HCEC 1CT (cell line): Measurements from ENCODE around the gene AIM2.

ENCODE experiments used
- DNase-seq: peaks from one replicate; pipeline ENCODE4 v3.0.0-alpha.2; 2017

AIM2 gene

DNA sequence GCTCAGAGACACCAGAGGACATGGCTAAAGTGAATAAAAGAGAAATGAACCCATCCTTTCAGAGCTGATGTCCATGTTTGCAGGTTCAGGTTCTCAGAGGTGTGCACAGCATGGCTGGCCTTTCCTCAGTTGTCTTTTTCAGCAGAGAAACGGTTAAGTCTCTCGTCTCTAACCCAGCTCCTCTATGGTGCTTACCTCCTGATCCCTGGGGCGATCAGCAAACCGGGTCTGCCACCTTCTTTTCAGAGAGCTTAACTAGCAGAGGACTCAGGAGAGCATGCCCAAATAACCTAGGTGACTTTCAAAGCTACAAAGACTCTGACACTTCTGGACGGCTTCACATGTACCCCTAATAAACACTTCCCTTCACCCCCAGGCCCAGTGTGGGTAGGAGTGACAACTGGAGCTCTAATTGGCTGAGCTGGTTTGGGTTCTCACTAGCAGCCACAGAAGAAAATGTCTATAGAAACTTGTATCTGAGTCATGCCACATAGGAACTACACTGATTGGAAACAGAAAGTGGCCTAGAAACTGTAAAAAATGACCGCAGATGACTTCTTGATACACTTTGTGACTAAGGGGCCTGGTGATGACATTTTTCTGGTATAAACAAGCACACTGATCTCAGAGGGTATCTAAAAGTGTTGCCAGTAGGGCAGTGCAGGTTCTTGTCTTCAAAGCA is at the start of gene AIM2:
Gene AIM2, minus strand, starts transcription at position 329 of the 682 bp plus-strand sequence. CDS start 3,267 bp downstream, outside the sequence.
- DNase-seq: no peak

- DNase-seq: no peak
Observed at GRCh38 chr1:159123587-159123986, 47.0 kb upstream of the AIM2 start.

DNA sequence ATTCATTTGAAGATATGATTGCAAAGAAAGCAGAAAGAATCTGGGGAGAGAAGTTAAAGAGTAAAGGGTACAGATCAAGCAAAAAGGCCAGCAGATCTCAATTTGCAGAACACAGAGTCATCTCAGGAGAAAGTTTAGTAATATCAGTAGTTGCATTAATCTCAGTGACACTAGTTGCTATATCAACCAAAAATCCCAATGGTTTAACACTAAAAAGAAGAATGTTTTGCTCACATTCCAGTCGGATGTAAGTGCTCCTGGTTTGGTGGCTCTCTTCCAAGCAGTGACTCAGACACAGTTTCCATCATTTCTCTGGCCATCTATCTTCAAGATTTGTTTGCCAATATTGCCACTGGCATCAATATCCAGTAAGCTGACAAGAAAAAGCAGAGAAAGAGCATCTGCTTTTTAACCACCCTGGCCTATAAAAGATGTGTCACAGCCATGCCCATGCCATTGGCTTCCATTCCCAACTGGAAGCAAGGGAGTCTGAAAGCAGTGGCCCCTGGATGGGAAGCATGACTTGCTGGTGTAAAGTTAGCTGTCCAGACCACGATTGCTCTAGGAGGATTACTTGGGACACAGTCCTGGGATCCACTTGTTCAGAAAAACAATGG is 45.5 kb upstream of the AIM2 start:
- peak; percentile 73 for DNase-seq

- DNase-seq: no peak
Observed at GRCh38 chr1:159121526-159121925, 45.0 kb upstream of the AIM2 start.

- DNase-seq: no peak
Observed at GRCh38 chr1:159120317-159120716, 43.8 kb upstream of the AIM2 start.

- no peak for DNase-seq
Observed at GRCh38 chr1:159113596-159114433, 37.2 kb upstream of the AIM2 start.

GRCh38 chr1:159103021-159103420 is 26.5 kb upstream of the AIM2 start:
- peak; percentile 19 for DNase-seq

- DNase-seq: no peak
Observed at GRCh38 chr1:159100589-159100988, 24.0 kb upstream of the AIM2 start.

DNA sequence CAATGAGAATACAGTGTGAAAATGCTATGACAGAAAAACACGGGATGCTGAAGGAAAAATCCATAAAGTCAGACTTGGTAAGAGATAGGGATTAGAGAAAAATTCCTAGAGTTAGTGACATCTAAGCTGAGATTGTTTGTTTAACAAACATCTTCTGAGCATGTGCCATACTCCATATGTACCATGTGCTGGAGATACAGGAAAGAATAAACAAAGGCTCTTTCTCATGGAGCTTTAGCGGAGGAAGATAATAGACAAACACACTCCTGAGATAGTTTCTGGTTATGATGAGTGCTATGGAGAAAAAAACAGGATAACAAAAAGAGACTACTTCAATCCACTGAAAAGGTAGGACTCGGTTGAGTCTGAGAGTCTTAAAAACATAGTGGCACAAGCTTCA is 22.0 kb upstream of the AIM2 start:
- DNase-seq: no peak

GRCh38 chr1:159092036-159092760 is 15.6 kb upstream of the AIM2 start:
- peak; percentile 88 for DNase-seq

- peak; percentile 79 for DNase-seq
Observed at GRCh38 chr1:159091607-159092031, 15.1 kb upstream of the AIM2 start.

GRCh38 chr1:159091180-159091560 is 14.6 kb upstream of the AIM2 start:
- no peak for DNase-seq

- peak; percentile 67 for DNase-seq
Observed at GRCh38 chr1:159090286-159091179, 14.0 kb upstream of the AIM2 start.

DNA sequence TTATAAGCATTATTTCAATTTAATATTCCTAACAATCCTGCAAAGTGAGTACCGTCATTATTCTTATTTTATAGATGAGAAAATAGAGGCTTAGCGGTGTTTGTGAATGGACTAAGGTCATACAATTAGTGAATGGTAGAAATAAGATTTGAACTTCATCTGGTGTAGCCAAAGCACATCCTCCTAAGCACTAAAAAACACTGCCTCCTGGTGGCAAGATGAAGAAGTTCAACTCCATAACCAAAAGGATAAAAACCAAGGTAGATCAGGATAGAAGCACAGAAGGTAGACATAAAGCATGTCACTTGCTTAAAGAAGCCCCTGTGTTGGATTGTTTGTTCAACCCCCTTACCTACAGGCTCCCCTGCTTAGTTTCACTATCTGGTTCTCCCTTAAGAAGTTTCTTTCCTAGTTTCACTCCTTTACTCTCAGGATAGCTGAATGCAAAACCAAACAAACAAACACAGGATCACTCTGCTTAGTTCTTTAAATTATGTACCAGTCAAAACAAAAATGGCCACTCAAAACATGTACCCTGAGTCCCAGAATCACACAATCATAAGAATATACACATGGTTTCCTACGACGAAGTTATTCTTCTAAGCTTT is 12.7 kb upstream of the AIM2 start:
- DNase-seq: no peak

GRCh38 chr1:159088546-159089183 is 12.1 kb upstream of the AIM2 start:
- no peak for DNase-seq

GRCh38 chr1:159088050-159088449 is 11.5 kb upstream of the AIM2 start:
- DNase-seq: peak; percentile 87

GRCh38 chr1:159084867-159085266 is 8.3 kb upstream of the AIM2 start:
- DNase-seq: no peak

DNA sequence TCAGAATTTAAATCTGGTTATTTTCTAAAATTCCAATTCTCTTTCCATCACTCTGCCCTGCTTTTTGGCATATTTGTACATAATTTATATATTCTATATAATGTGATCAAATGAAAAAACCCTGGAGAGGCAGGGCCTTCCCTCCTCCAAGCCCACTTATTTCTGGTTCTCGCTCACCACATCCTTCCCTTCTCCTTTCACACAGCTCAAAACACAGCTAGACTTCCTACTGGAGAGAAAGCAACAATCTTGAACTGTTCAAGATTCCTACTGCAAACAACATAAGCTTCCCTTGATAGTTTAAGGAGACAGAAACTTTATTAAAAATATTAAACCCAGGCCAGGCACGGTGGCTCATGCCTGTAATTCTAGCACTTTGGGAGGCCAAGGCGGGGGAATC is 7.6 kb upstream of the AIM2 start:
- DNase-seq: no peak

DNA sequence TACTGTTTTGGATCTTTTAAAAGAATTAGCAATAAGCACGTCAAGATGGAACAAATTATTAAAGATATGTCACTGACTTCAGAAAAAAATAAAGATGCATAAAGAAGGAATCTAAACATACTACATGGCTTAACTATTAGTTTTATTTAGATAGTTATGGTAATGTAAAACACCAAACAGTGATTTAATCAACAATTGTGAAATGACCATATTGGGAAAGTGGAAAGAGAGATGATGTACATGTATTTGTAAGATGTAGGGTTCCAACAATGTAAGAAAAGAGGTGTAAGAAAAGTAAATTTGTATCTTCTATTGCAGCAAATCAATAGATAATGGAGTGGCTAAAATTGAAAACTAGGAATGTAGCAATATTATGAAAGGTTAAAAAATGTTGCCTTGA is 6.4 kb upstream of the AIM2 start:
- no peak for DNase-seq

DNA sequence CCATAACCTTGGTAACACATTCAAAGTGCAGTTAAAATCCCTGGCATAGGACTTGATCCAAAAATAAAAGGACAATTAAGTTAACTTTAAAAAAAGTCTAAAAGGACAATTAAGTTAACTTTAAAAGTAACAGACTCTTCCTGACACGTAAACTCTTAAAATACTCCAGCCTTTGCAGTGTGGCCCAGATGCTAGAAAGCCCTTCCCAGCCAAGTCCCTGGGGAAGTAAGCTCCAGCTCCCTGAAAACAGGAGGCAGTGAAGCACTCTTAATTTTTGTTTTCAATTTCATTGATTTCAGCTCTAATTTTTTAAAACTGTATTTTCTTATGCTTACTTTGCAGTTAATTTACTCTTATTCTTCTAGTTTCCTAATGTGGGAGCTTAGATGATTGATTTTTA is 5.1 kb upstream of the AIM2 start:
- no peak for DNase-seq

GRCh38 chr1:159079525-159079924 is 3.0 kb upstream of the AIM2 start:
- no peak for DNase-seq
